Suprapubic skin (tissue), 4 donors: ENCODE data around the gene CLEC18B. TPM values are rescaled to one million over a fixed set of nuclear protein-coding genes. Genes with fewer than 3 reads are reported as not detected.
"Not testable (repeated sequence)": the region's sequence is repeated elsewhere in the genome, so short reads cannot be mapped to it uniquely, and the experiment has no call there.

ENCODE experiments used
- DNase-seq, 2 donors: peaks; one replicate each; pipeline ENCODE4 v3.0.0-alpha.2; 2019; ENCODE audit warnings: low spot score in 2 of 2
- H3K27ac ChIP-seq: fragments of 200-600 bp; sonication (generic); one replicate; pipeline ENCODE4 v1.5.1; 2019
- H3K27me3 ChIP-seq: fragments of 200-600 bp; sonication (generic); one replicate; pipeline ENCODE4 v1.5.1; 2019
- H3K36me3 ChIP-seq: fragments of 200-600 bp; sonication (generic); one replicate; pipeline ENCODE4 v1.5.1; 2019
- H3K4me1 ChIP-seq: fragments of 200-600 bp; sonication (generic); one replicate; pipeline ENCODE4 v1.5.1; 2019
- H3K4me3 ChIP-seq: fragments of 200-600 bp; sonication (generic); one replicate; pipeline ENCODE4 v1.5.1; 2019; ENCODE audit warnings: mild to moderate bottlenecking
- H3K9me3 ChIP-seq: fragments of 200-600 bp; sonication (generic); one replicate; pipeline ENCODE4 v1.5.1; 2019
- CTCF ChIP-seq, 2 donors: fragments of 200-600 bp in 1 of 2; fragments of 450-650 bp in 1 of 2; sonication (generic) in 1 of 2; IDR thresholded peaks; one replicate each; pipeline ENCODE4 v1.5.1; 2016 to 2019; ENCODE audit warnings: antibody characterized with exemption in 2 of 2, mild to moderate bottlenecking in 1 of 2, moderate library complexity in 1 of 2
- EP300 ChIP-seq: sonication (generic); formaldehyde crosslinking; IDR thresholded peaks from one replicate; pipeline ENCODE4 v1.6.1; 2017; ENCODE audit warnings: antibody characterized with exemption
- POLR2A ChIP-seq, 2 donors: fragments of 450-650 bp; IDR thresholded peaks; one replicate each; pipeline ENCODE4 v1.6.1; 2017; ENCODE audit warnings: antibody characterized with exemption in 2 of 2, mild to moderate bottlenecking in 2 of 2, moderate library complexity in 2 of 2
- POLR2AphosphoS5 ChIP-seq, 3 donors: sonication (generic); formaldehyde crosslinking; IDR thresholded peaks; one replicate each; pipeline ENCODE4 v1.6.1; 2017; ENCODE audit warnings: antibody characterized with exemption in 3 of 3
- WGBS: methylation state at CpG from one replicate; pipeline ENCODE4 v1.1.5; 2018; 5-methylcytosine and 5-hydroxymethylcytosine counted together
- total RNA-seq, 4 donors: library from RNA; depleted of rRNA; stranded (reverse); fragments of >200 nt; gene quantifications; one replicate each; pipeline ENCODE4 v1.1.0, GENCODE V29; 2016

CLEC18B gene
- total RNA-seq, 4 donors from 2014 or later, result 0.72 TPM; not detected in 3

GRCh38 chr16:74439685-74440084 lies 18.4 kb upstream of the CLEC18B start:
- no peaks in the 10 kb centered on the region for H3K27me3 ChIP-seq
- no peak for DNase-seq
- H3K4me3 ChIP-seq, result no peak overlapping the region
- H3K9me3 ChIP-seq, result no peaks in the 10 kb centered on the region
- 78% methylated on average over 7 of the region's 7 CpGs for WGBS
- H3K36me3 ChIP-seq, result no peaks in the 10 kb centered on the region
- TF ChIP-seq EP300 (no peak), CTCF (IDR thresholded peaks at IDR 0.05) (no peak), POLR2A (IDR thresholded peaks at IDR 0.05) (no peak), POLR2AphosphoS5 (IDR thresholded peaks at IDR 0.05) (no peak)
- no peak overlapping the region for H3K27ac ChIP-seq
- H3K4me1 ChIP-seq, result peaks cover 5% of the 10 kb centered on the region

- no peak overlapping the region for H3K4me3 ChIP-seq
- H3K27ac ChIP-seq, result no peak overlapping the region
- H3K4me1 ChIP-seq, result peaks cover 5% of the 10 kb centered on the region
- no peaks in the 10 kb centered on the region for H3K9me3 ChIP-seq
- 56% methylated on average over 7 of the region's 7 CpGs for WGBS
- H3K27me3 ChIP-seq, result no peaks in the 10 kb centered on the region
- DNase-seq, result no peak
- H3K36me3 ChIP-seq, result no peaks in the 10 kb centered on the region
- TF ChIP-seq CTCF (IDR thresholded peaks at IDR 0.05), result no peak
- TF ChIP-seq EP300, result no peak
- TF ChIP-seq POLR2A (IDR thresholded peaks at IDR 0.05), result no peak
- no peak for TF ChIP-seq POLR2AphosphoS5 (IDR thresholded peaks at IDR 0.05)
Observed at GRCh38 chr16:74438492-74438979, 17.3 kb upstream of the CLEC18B start.

- Histone ChIP-seq H3K27me3 (no peaks in the 10 kb centered on the region), H3K36me3 (no peaks in the 10 kb centered on the region), H3K27ac (no peak overlapping the region), H3K4me3 (no peak overlapping the region), H3K9me3 (no peaks in the 10 kb centered on the region), H3K4me1 (no peaks in the 10 kb centered on the region)
- TF ChIP-seq EP300, result no peak
- TF ChIP-seq CTCF (IDR thresholded peaks at IDR 0.05), result no peak
- TF ChIP-seq POLR2AphosphoS5 (IDR thresholded peaks at IDR 0.05), result no peak
- TF ChIP-seq POLR2A (IDR thresholded peaks at IDR 0.05), result no peak
- 62% methylated on average over 5 of the region's 5 CpGs for WGBS
- no peak for DNase-seq
Observed at GRCh38 chr16:74431516-74431915, 10.2 kb upstream of the CLEC18B start.

GRCh38 chr16:74430036-74430712 lies 8.9 kb upstream of the CLEC18B start:
- WGBS, result 19% methylated on average over 10 of the region's 13 CpGs
- not testable (repeated sequence) for H3K9me3 ChIP-seq, H3K27ac ChIP-seq, H3K36me3 ChIP-seq, H3K27me3 ChIP-seq, H3K4me3 ChIP-seq, DNase-seq, H3K4me1 ChIP-seq
- peak; percentile 62 to 65 for TF ChIP-seq CTCF (IDR thresholded peaks at IDR 0.05)

GRCh38 chr16:74428493-74428892 lies 7.2 kb upstream of the CLEC18B start:
- H3K27me3 ChIP-seq, DNase-seq, H3K4me3 ChIP-seq, H3K36me3 ChIP-seq, H3K27ac ChIP-seq, H3K4me1 ChIP-seq, H3K9me3 ChIP-seq: not testable (repeated sequence)
- WGBS, result no CpG with 5 or more reads among the region's 8 CpGs

GRCh38 chr16:74425751-74426150 lies 4.5 kb upstream of the CLEC18B start:
- H3K4me3 ChIP-seq, DNase-seq, H3K9me3 ChIP-seq, H3K27me3 ChIP-seq, H3K27ac ChIP-seq, H3K36me3 ChIP-seq, H3K4me1 ChIP-seq: not testable (repeated sequence)
- 69% methylated on average over 6 of the region's 6 CpGs for WGBS

GRCh38 chr16:74423721-74424120 lies 2.4 kb upstream of the CLEC18B start:
- WGBS, result 95% methylated on average over 2 of the region's 4 CpGs

GRCh38 chr16:74422086-74422485 lies 808 bp upstream of the CLEC18B start:
- not testable (repeated sequence) for H3K4me1 ChIP-seq, H3K27me3 ChIP-seq, H3K36me3 ChIP-seq, H3K9me3 ChIP-seq, DNase-seq, H3K27ac ChIP-seq, H3K4me3 ChIP-seq
- WGBS, result 95% methylated on average over 4 of the region's 17 CpGs

More at GRCh38 chr16:74423721-74424120, 2.4 kb upstream of the CLEC18B start:
- not testable (repeated sequence) for H3K9me3 ChIP-seq, DNase-seq, H3K36me3 ChIP-seq, H3K4me3 ChIP-seq, H3K27me3 ChIP-seq, H3K4me1 ChIP-seq, H3K27ac ChIP-seq

- no CpG with 5 or more reads among the region's 16 CpGs for WGBS
- H3K27me3 ChIP-seq, H3K9me3 ChIP-seq, H3K4me3 ChIP-seq, H3K4me1 ChIP-seq, H3K36me3 ChIP-seq, DNase-seq, H3K27ac ChIP-seq: not testable (repeated sequence)
Observed at GRCh38 chr16:74421482-74421785, 156 bp upstream of the CLEC18B start.

GRCh38 chr16:74419811-74420210 lies 1.5 kb downstream of the CLEC18B start:
- H3K27ac ChIP-seq, H3K27me3 ChIP-seq, H3K9me3 ChIP-seq, H3K4me3 ChIP-seq, DNase-seq, H3K4me1 ChIP-seq, H3K36me3 ChIP-seq: not testable (repeated sequence)
- WGBS, result no CpG with 5 or more reads among the region's 14 CpGs
